ENCODE results near the gene NCOA1. TPM values are rescaled to one million over a fixed set of nuclear protein-coding genes. Genes with fewer than 3 reads are reported as not detected.

NCOA1 gene
- total and polyA plus RNA-seq, 2 donors (not counting 3 experiments of a cell fraction or from before 2014, with no cell fraction given): 11.4 to 14.1 TPM

- Histone ChIP-seq H3K9ac (replicated peaks; ENCODE audit: extremely low read depth, insufficient read depth, low read length) (no peak overlapping the region), H2AFZ (ENCODE audit: low read depth, low read length) (no peak overlapping the region), H3K9me3 (replicated peaks; ENCODE audit: control insufficient read depth, insufficient read depth, low read length) (no peaks in the 10 kb centered on the region), H3K27me3 (ENCODE audit: control insufficient read depth in 2 of 2, insufficient read depth in 2 of 2, low read length in 2 of 2) (no peaks in the 10 kb centered on the region), H3K79me2 (ENCODE audit: control insufficient read depth, insufficient read depth, low read length) (peaks cover 5% of the 10 kb centered on the region), H3K27ac (ENCODE audit: insufficient read depth, low read depth, low read length) (no peak overlapping the region), H3K9me1 (replicated peaks; ENCODE audit: control insufficient read depth, extremely low read depth, insufficient read depth, low read length) (no peaks in the 10 kb centered on the region), H3K4me1 (ENCODE audit: control insufficient read depth, extremely low read depth, insufficient read depth, low read length) (peaks cover 13% of the 10 kb centered on the region), H3K4me3 (replicated peaks in 1 of 3; ENCODE audit: insufficient read depth in 1 of 3, low read depth in 1 of 3, low read length in 3 of 3) (no peak overlapping the region), H3K4me2 (ENCODE audit: insufficient read depth, low read length) (no peak overlapping the region), H3K36me3 (ENCODE audit: control insufficient read depth in 2 of 2, extremely low read depth in 1 of 2, insufficient read depth in 2 of 2, low read length in 2 of 2) (no peaks in the 10 kb centered on the region), H4K20me1 (replicated peaks; ENCODE audit: control insufficient read depth, extremely low read depth, insufficient read depth, low read length) (peaks cover 8% of the 10 kb centered on the region)
- DNase-seq (ENCODE audit: low read depth, low spot score) (no peak), FAIRE-seq (no peak)
- BruUV-seq (replicated peaks): no TSS peak
- CTCF ChIA-PET: no interaction called here
- TF ChIP-seq MYC (IDR thresholded peaks at IDR 0.05; ENCODE audit: low read depth, low read length) (no peak), GATA2 (IDR thresholded peaks at IDR 0.05; ENCODE audit: insufficient read depth, insufficient read length, low read depth, low read length) (no peak)
- dilution Hi-C loops (cut with MboI; ENCODE audit: extremely low pct_ligation_motif_present, low sequenced_read_pairs) (no loop called here), intact Hi-C loops (cut with micrococcal nuclease) (no loop called here)
- POLR2A ChIA-PET: no interaction called here
Measured at GRCh38 chr2:24497685-24498084, 6.6 kb downstream of the NCOA1 start.

- Histone ChIP-seq H3K9ac (replicated peaks; ENCODE audit: extremely low read depth, insufficient read depth, low read length) (no peak overlapping the region), H4K20me1 (replicated peaks; ENCODE audit: control insufficient read depth, extremely low read depth, insufficient read depth, low read length) (peaks cover 8% of the 10 kb centered on the region), H3K27me3 (ENCODE audit: control insufficient read depth in 2 of 2, insufficient read depth in 2 of 2, low read length in 2 of 2) (no peaks in the 10 kb centered on the region), H3K9me1 (replicated peaks; ENCODE audit: control insufficient read depth, extremely low read depth, insufficient read depth, low read length) (no peaks in the 10 kb centered on the region), H3K79me2 (ENCODE audit: control insufficient read depth, insufficient read depth, low read length) (peaks cover 5% of the 10 kb centered on the region), H3K27ac (ENCODE audit: insufficient read depth, low read depth, low read length) (no peak overlapping the region), H3K9me3 (replicated peaks; ENCODE audit: control insufficient read depth, insufficient read depth, low read length) (no peaks in the 10 kb centered on the region), H3K36me3 (ENCODE audit: control insufficient read depth in 2 of 2, extremely low read depth in 1 of 2, insufficient read depth in 2 of 2, low read length in 2 of 2) (no peaks in the 10 kb centered on the region), H2AFZ (ENCODE audit: low read depth, low read length) (no peak overlapping the region), H3K4me2 (ENCODE audit: insufficient read depth, low read length) (no peak overlapping the region), H3K4me1 (ENCODE audit: control insufficient read depth, extremely low read depth, insufficient read depth, low read length) (peaks cover 10% of the 10 kb centered on the region), H3K4me3 (replicated peaks in 1 of 3; ENCODE audit: insufficient read depth in 1 of 3, low read depth in 1 of 3, low read length in 3 of 3) (no peak overlapping the region)
- no peak for FAIRE-seq
- ChIA-PET POLR2A (no interaction called here), CTCF (no interaction called here)
- TF ChIP-seq FOS (IDR thresholded peaks at IDR 0.05; ENCODE audit: borderline replicate concordance, insufficient read depth, low read length) (no peak), EZH2 (IDR thresholded peaks at IDR 0.05; ENCODE audit: borderline replicate concordance, low read depth, low read length, severe bottlenecking) (no peak), CTCF (IDR thresholded peaks at IDR 0.05; ENCODE audit: extremely low read depth in 1 of 2, insufficient read depth in 1 of 2, low read depth in 1 of 2, low read length in 2 of 2) (no peak), GATA2 (IDR thresholded peaks at IDR 0.05; ENCODE audit: insufficient read depth, insufficient read length, low read depth, low read length) (no peak), POLR2A (IDR thresholded peaks at IDR 0.05; ENCODE audit: low read depth, low read length) (no peak), MYC (IDR thresholded peaks at IDR 0.05; ENCODE audit: low read depth, low read length) (no peak), MAX (IDR thresholded peaks at IDR 0.05; ENCODE audit: insufficient read depth, insufficient read length) (no peak), JUN (IDR thresholded peaks at IDR 0.05; ENCODE audit: borderline replicate concordance, insufficient read depth, insufficient read length, low read depth) (no peak), POLR2AphosphoS5 (IDR thresholded peaks at IDR 0.05; ENCODE audit: insufficient read depth, low read depth, low read length) (no peak)
- intact Hi-C loops (cut with micrococcal nuclease): no loop called here
- dilution Hi-C loops (cut with MboI; ENCODE audit: extremely low pct_ligation_motif_present, low sequenced_read_pairs): no loop called here
- no peak for DNase-seq (ENCODE audit: low read depth, low spot score)
- no TSS peak for BruUV-seq (replicated peaks)
Measured at GRCh38 chr2:24498121-24498520, 7.1 kb downstream of the NCOA1 start.

All from endothelial cell of umbilical vein (primary cell).